GM10266 (cell line): ENCODE data around the gene QSER1.

Experiments used
- DNase-seq: peaks from one replicate; pipeline ENCODE4 v3.0.0; 2012; ENCODE audit errors: extremely low spot score
- TF ChIP-seq, protein P1 (sequence below): IDR thresholded peaks from 2 replicates; pipeline ENCODE4 v1.5.1; 2012; ENCODE audit warnings: mild to moderate bottlenecking, low read depth; ENCODE audit not compliant: control insufficient read depth, insufficient read depth; ENCODE audit errors: missing control alignments

QSER1 gene

DNA sequence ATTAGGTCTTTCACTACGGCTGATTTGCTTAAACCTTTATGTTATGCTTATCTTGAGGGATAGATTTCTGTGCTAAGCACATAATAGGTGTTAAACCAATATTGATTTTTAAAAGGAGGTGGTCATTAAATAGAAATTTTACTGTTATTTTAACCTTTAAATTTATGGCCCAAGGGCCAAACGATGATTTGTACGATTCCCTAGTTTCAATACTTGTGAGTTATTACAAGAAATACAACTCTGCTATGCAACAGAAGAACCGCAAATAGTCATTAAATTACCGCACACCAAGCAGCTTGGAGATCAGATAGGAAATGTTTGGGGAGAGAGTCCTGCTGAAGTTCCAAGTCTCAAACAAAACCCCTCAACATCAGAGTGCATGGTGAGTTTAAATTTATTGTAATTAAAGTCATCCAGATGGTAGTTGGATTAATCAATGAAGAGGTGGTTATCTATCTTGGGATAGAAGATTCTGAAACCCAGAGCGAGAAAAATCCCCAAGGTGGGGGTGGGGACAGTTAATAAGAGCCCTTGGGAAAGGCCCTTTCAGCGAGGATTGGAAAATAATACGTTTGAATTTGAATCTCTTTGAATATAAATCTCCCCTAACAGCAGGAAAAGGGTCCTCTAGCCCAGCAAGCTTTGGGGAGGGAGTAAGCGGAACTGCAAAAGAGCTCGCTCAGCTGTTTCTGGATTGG, 805 bp upstream of the QSER1 start:
- peak; percentile 40 for DNase-seq
- TF ChIP-seq, protein P1, sequence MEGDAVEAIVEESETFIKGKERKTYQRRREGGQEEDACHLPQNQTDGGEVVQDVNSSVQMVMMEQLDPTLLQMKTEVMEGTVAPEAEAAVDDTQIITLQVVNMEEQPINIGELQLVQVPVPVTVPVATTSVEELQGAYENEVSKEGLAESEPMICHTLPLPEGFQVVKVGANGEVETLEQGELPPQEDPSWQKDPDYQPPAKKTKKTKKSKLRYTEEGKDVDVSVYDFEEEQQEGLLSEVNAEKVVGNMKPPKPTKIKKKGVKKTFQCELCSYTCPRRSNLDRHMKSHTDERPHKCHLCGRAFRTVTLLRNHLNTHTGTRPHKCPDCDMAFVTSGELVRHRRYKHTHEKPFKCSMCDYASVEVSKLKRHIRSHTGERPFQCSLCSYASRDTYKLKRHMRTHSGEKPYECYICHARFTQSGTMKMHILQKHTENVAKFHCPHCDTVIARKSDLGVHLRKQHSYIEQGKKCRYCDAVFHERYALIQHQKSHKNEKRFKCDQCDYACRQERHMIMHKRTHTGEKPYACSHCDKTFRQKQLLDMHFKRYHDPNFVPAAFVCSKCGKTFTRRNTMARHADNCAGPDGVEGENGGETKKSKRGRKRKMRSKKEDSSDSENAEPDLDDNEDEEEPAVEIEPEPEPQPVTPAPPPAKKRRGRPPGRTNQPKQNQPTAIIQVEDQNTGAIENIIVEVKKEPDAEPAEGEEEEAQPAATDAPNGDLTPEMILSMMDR, result no peak

DNA sequence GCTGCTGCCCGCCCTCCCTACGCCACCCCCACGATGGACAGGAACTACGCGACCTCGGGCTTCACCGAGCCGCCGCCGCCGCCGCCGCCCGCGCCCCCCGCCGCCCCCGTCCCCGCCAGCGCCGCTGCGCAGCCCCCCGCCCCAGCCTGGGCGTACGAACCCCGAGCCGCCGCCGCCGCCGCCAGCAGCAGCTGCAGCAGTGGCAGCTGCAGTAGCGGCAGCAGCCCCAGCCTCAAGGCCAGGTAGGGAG, 407 bp downstream of the QSER1 start:
- TF ChIP-seq, protein P1, result no peak

DNA sequence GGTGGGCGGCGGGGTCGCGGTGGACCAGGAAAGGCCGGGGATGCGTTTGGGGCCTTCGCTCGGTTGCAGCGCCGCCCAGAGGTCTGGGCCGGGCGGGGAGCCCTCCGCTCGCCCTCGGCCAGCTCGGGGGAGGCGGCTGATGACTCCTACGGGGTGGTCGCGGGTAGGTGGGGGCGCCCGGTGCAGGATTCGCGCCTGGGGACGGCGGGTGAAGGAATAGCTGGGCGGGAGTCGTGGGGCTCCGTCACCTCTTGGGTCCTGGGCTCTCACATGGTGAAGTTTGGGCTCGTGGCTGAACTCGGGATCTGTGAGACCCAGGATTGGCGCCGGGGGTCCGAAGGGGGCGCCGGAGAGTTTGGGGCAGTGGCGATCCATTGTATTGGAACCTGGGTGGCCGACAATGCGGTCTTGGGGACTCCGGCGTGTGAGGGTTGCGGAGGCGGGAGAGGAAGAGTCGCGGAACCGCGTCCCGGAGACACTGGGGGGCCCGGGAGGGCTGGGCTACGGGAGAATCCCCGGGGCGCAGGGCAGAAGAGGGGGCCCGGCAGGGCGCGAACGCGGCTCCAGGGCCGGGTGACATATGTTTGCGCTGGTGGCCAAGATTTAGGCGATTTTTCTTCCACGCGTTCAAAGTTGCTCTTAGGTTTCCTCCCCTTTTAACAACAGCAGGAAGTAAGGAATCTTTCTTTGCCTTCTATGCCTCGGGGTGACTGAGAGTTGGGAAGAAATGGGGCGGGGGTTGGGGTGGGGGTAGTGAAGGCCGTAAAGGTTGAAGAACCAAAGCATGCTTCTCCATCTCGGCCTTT, 935 bp downstream of the QSER1 start:
- TF ChIP-seq, protein P1, result peak; percentile 59
- DNase-seq, result peak; percentile 78

More for the DNA sequence above, 407 bp downstream of the QSER1 start:
- no peak for DNase-seq

DNA sequence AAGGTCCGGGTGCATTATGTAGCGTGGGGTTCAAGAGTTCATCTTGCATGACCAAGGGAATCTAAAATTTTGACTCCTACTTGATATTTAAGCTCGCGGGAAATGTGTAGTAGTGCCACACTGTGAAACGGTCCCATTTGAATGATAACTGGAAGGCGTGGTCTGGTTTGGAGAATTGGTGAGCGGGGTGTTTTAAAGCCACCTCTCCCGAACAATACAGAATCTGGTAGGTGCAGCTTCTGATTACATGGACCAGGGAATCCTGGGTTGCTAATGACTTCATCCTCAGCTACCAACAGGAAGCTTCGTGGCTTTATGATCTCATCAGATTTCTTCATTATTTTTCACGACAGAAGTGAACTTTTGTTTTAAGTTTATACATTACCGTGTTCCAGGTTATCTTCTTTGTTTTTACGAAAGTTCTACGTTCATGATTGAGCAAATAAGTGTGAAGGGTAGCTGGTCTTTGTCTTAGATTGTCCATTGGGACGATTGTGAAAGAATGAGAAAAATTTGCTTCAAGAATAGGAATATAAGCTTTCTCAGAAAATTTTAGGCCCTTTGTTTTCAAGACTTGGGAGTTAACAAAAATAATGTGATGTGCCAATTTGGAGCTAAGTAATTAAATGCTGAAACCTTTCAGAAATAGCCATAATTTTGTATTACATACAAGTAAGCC, 1.7 kb downstream of the QSER1 start:
- peak; percentile 78 for DNase-seq
- TF ChIP-seq, protein P1, result no peak

DNA sequence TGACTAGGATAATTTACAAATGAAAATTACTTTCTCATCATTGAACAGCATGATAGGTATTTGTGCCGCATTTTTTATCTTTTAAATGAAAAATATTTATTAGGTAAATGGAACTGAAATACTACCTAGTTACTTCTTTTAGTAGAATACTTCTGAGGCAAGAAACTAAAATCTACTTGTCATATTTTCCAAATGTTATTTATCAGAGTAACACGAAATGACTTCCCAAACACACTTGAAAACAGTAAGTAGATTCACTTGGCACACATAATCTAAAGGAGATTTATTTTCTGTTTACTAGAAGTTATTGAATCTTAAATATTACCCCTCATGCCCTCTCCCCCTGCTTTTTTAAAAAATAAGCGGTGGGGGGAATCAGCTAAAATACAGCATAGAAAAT, 2.3 kb downstream of the QSER1 start:
- DNase-seq, result no peak
- TF ChIP-seq, protein P1, result no peak

DNA sequence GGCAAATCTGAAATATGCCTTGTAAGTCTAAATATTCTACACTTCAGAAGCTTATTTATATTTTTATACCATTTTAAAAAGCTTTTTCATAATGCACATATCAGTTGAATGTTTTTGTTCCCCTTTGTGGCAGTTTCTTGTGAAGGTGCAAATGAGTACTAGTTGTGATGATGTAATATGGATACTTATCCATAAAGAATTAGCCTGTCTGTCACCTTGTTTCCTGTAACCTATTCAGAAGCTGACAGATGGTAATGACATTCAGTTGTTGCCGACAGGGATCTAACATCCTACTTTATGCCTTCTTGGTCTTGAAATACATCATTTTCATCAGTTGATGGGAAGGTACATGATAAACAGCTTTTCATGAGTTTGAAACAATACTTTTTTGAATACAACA, 2.9 kb downstream of the QSER1 start:
- DNase-seq, result no peak
- TF ChIP-seq, protein P1, result no peak

DNA sequence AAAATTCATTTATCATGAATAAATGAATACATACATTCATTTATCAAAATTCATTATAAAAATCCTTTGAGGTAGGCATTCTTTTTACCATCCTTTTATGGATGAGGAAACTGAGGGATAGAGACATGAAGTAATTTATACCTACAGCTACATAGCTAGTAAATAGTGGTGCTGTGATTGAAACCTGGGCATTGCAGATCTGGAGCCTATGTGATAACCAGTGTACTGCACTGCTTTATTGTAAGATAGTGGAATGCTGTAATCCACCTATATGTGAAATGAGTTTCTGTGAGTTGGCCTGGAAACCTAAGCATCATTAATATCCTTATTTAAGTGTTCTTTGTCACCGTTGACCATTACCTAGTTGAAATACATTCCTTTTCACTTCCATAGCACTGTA, 4.5 kb downstream of the QSER1 start:
- TF ChIP-seq, protein P1, result no peak
- DNase-seq, result no peak
